Bronchial epithelial cell (primary cell): ENCODE results near the gene HFM1. TPM values are rescaled to one million over a fixed set of nuclear protein-coding genes. Genes with fewer than 3 reads are reported as not detected.
"Not testable (repeated sequence)": the region's sequence is repeated elsewhere in the genome, so short reads cannot be mapped to it uniquely, and the experiment has no call there.

Experiments used
- DNase-seq: peaks from one replicate; pipeline ENCODE4 v3.0.0-alpha.2; 2010; ENCODE audit warnings: low read depth
- FAIRE-seq: peaks from 2 replicates; lab custom pipeline; 2011; peaks lifted over from hg19 to GRCh38; lab: Jason Lieb, UNC
- H3K27me3 ChIP-seq: 2 replicates; pipeline ENCODE4 v1.5.1; 2011; ENCODE audit warnings: low read length; ENCODE audit not compliant: control insufficient read depth, insufficient read depth
- H3K36me3 ChIP-seq: 2 replicates; pipeline ENCODE4 v1.5.1; 2011; ENCODE audit warnings: low read length; ENCODE audit not compliant: control insufficient read depth, insufficient read depth
- H3K4me3 ChIP-seq: 2 replicates; pipeline ENCODE4 v1.5.1; 2011; ENCODE audit warnings: mild to moderate bottlenecking, low read depth, low read length, control low read depth
- CTCF ChIP-seq: IDR thresholded peaks from 2 replicates; pipeline ENCODE4 v1.5.1; 2011; ENCODE audit warnings: mild to moderate bottlenecking, moderate library complexity, low read length, control low read depth, inconsistent platforms; ENCODE audit not compliant: insufficient read depth, severe bottlenecking
- total RNA-seq: library from RNA; depleted of rRNA; stranded (reverse); fragments of >200 nt; gene quantifications from 2 replicates; pipeline ENCODE4 v1.2.1, GENCODE V29; 2014

Gene HFM1
- total RNA-seq, 1 donor from 2014 or later, result not detected

GRCh38 chr1:91439016-91439415 lies 34.4 kb upstream of the HFM1 start:
- no peak for DNase-seq
- no peaks in the 10 kb centered on the region for H3K27me3 ChIP-seq
- H3K36me3 ChIP-seq, result no peaks in the 10 kb centered on the region
- no peak for FAIRE-seq
- no peak overlapping the region for H3K4me3 ChIP-seq
- TF ChIP-seq CTCF, result no peak

GRCh38 chr1:91428182-91428798 lies 23.7 kb upstream of the HFM1 start:
- Histone ChIP-seq H3K36me3 (no peaks in the 10 kb centered on the region), H3K4me3 (no peak overlapping the region), H3K27me3 (no peaks in the 10 kb centered on the region)
- no peak for TF ChIP-seq CTCF
- FAIRE-seq, result no peak
- DNase-seq, result no peak

GRCh38 chr1:91427741-91428140 lies 23.1 kb upstream of the HFM1 start:
- Histone ChIP-seq H3K36me3 (no peaks in the 10 kb centered on the region), H3K27me3 (no peaks in the 10 kb centered on the region), H3K4me3 (no peak overlapping the region)
- no peak for DNase-seq
- FAIRE-seq, result no peak
- TF ChIP-seq CTCF, result no peak

- not testable (repeated sequence) for H3K4me3 ChIP-seq, FAIRE-seq, H3K36me3 ChIP-seq, H3K27me3 ChIP-seq, DNase-seq
Observed at GRCh38 chr1:91422523-91422922, 17.9 kb upstream of the HFM1 start.

GRCh38 chr1:91412371-91412770 lies 7.7 kb upstream of the HFM1 start:
- Histone ChIP-seq H3K36me3 (no peaks in the 10 kb centered on the region), H3K27me3 (no peaks in the 10 kb centered on the region), H3K4me3 (no peak overlapping the region)
- TF ChIP-seq CTCF, result no peak
- FAIRE-seq (no peak), DNase-seq (no peak)

GRCh38 chr1:91406773-91407389 lies 2.2 kb upstream of the HFM1 start:
- Histone ChIP-seq H3K27me3 (peaks cover 2% of the 10 kb centered on the region), H3K36me3 (no peaks in the 10 kb centered on the region), H3K4me3 (no peak overlapping the region)
- peak; percentile 27 for TF ChIP-seq CTCF
- no peak for DNase-seq
- no peak for FAIRE-seq
